Measurements from ENCODE around the gene FOXA2.

Gene FOXA2

DNA sequence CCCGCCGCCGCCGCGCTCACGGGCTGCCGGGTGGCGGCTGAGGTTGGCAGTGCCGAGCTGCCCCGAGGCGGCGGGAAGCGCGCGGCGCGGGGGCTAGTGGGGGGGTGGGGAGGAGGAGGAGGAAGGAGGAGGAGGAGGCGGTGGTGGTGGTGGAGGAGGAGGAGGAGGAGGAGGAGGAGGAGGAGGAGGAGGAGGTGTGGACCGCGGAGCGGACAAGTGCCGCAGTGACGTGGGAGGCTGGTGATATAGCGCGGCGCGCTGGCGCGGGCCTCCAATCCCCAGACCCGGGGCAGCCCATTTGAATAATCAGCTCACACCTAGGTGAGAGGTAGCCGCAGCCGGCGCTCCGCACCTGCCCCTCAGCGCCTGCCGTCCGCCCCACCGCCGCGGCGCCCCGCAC, at the start of gene FOXA2:
FOXA2 (minus strand) TSS at position 51 of the 400 bp plus-strand sequence. CDS start 294 bp downstream, outside the sequence.
- Histone ChIP-seq H3K27ac (ENCODE audit: low read depth, low read length) (no peak within 1 kb of the TSS), H3K9ac (ENCODE audit: low read length) (peak within 1 kb of the TSS; percentile 50), H3K9me3 (ENCODE audit: control insufficient read depth, insufficient read depth, low read depth, low read length) (no peaks in the 10 kb centered on the region), H3K27me3 (ENCODE audit: control insufficient read depth, insufficient read depth, low read length) (peaks cover 99% of the 10 kb centered on the region), H3K4me3 (ENCODE audit: low read depth, low read length) (peak within 1 kb of the TSS; percentile 53), H3K36me3 (ENCODE audit: control insufficient read depth, insufficient read depth, low read length) (no peaks in the 10 kb centered on the region), H3K4me1 (ENCODE audit: control insufficient read depth, insufficient read depth, low read length) (peaks cover 40% of the 10 kb centered on the region)

DNA sequence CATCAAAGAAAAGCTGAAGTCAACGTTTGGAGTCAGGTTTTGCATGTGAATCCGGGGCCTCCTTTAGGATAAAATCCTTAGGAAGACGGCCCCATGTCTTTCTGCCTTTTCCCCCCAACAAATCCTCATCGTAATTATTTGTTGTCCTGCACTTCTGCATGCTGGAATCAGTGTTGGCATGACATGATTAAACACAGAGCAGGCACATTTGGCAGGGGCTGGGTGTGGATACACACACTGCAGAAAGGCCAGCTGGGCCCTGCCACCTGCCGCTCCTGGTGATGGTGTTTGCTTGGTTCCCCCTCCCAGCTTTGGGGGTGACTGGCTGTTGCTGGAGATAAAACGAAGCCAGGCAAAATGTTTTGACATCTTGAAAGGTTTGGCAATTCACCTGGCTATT, 46.3 kb upstream of the FOXA2 start:
- Histone ChIP-seq H3K9me3 (ENCODE audit: control insufficient read depth, insufficient read depth, low read depth, low read length) (no peaks in the 10 kb centered on the region), H3K27ac (ENCODE audit: low read depth, low read length) (no peak overlapping the region), H3K4me3 (ENCODE audit: low read depth, low read length) (no peak overlapping the region), H3K4me1 (ENCODE audit: control insufficient read depth, insufficient read depth, low read length) (peaks cover 17% of the 10 kb centered on the region), H3K27me3 (ENCODE audit: control insufficient read depth, insufficient read depth, low read length) (no peaks in the 10 kb centered on the region), H3K36me3 (ENCODE audit: control insufficient read depth, insufficient read depth, low read length) (no peaks in the 10 kb centered on the region), H3K9ac (ENCODE audit: low read length) (no peak overlapping the region)

DNA sequence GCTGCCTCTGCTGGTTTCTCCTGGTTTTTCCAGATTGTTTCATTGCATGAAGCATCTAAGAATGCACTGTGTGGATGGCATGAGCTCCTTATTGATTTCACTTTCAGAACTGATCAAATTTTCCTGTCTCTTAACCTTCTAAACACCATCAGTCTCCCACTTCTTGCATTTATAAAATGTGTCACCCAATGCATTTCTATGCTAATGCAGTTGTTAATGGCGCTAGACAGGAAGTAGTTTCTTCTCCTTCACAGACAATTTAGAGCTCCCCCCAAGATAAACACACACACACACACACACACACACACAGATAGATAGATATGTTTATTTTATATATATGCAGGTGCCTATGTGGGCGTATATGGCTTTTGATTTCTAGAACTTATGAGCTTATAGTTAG, 45.6 kb upstream of the FOXA2 start:
- Histone ChIP-seq H3K27ac (ENCODE audit: low read depth, low read length) (no peak overlapping the region), H3K36me3 (ENCODE audit: control insufficient read depth, insufficient read depth, low read length) (no peaks in the 10 kb centered on the region), H3K4me3 (ENCODE audit: low read depth, low read length) (no peak overlapping the region), H3K9ac (ENCODE audit: low read length) (no peak overlapping the region), H3K9me3 (ENCODE audit: control insufficient read depth, insufficient read depth, low read depth, low read length) (no peaks in the 10 kb centered on the region), H3K4me1 (ENCODE audit: control insufficient read depth, insufficient read depth, low read length) (peaks cover 17% of the 10 kb centered on the region), H3K27me3 (ENCODE audit: control insufficient read depth, insufficient read depth, low read length) (no peaks in the 10 kb centered on the region)

DNA sequence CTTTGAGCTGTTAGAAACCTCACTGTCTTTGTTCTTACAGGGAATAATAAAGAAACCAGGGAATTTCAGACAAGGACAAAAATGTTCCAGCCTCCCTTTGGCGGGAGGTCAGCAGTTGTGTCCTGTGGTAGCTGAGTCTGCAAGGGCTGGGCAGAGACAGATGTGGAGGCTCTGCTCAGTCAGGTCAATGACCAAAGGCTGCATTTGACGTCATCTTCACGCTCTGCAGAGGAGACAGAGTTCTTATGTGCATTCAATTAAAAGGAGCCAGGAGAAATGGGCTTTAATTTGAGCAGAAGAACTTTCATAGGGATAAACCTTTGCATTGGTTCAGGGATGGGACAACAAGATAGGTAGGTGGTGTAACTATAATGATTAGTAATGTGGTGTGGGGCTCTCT, 45.1 kb upstream of the FOXA2 start:
- Histone ChIP-seq H3K4me1 (ENCODE audit: control insufficient read depth, insufficient read depth, low read length) (peaks cover 17% of the 10 kb centered on the region), H3K27ac (ENCODE audit: low read depth, low read length) (no peak overlapping the region), H3K4me3 (ENCODE audit: low read depth, low read length) (no peak overlapping the region), H3K9ac (ENCODE audit: low read length) (no peak overlapping the region), H3K27me3 (ENCODE audit: control insufficient read depth, insufficient read depth, low read length) (no peaks in the 10 kb centered on the region), H3K36me3 (ENCODE audit: control insufficient read depth, insufficient read depth, low read length) (no peaks in the 10 kb centered on the region), H3K9me3 (ENCODE audit: control insufficient read depth, insufficient read depth, low read depth, low read length) (no peaks in the 10 kb centered on the region)

DNA sequence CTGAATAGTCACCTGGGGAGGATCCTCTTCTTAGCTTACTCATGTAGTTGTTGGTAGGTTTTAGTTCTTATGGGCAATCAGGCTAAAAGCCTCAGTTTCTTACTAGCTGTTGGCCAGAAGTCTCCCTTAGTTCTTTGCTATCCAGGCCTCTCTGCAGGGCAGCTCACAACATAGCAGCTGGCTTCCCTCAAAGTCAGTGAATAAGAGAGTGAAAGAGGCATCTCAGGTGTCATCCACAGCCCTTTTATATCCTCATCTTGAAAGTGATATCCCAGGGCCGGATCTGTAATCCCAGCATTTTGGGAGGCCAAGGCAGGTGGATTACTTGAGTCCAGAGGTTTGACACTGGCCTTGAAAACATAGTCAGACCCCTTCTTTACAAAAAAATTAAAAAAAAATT, 42.1 kb upstream of the FOXA2 start:
- Histone ChIP-seq H3K9ac (ENCODE audit: low read length) (no peak overlapping the region), H3K27me3 (ENCODE audit: control insufficient read depth, insufficient read depth, low read length) (no peaks in the 10 kb centered on the region; the same call in 1 of the 2 replicates), H3K4me1 (ENCODE audit: control insufficient read depth, insufficient read depth, low read length) (peaks cover 17% of the 10 kb centered on the region), H3K27ac (ENCODE audit: low read depth, low read length) (no peak overlapping the region), H3K4me3 (ENCODE audit: low read depth, low read length) (no peak overlapping the region), H3K9me3 (ENCODE audit: control insufficient read depth, insufficient read depth, low read depth, low read length) (no peaks in the 10 kb centered on the region), H3K36me3 (ENCODE audit: control insufficient read depth, insufficient read depth, low read length) (no peaks in the 10 kb centered on the region)

DNA sequence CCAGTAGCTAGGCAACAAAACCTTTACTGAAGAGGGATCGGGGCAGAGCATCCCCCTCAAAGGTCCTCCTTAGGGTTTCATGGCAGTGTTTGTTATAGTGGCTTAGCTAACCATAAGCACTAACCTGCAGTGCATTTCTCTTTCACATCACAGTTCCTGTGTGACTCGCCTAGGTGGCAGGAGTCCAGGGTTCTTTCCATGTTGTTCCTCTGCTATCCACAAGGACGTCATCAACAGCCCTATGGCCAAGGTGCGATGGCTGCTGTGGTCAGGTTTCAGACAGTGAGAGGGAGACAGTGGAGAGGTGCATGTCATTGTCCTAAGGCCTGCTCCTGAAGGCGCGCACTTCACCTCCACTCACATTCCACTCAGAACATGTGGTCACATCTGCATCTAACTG, 38.8 kb upstream of the FOXA2 start:
- H3K27ac ChIP-seq (ENCODE audit: low read depth, low read length) = no peak overlapping the region
- no peak overlapping the region for H3K4me3 ChIP-seq (ENCODE audit: low read depth, low read length)
- peaks cover 17% of the 10 kb centered on the region for H3K4me1 ChIP-seq (ENCODE audit: control insufficient read depth, insufficient read depth, low read length)

DNA sequence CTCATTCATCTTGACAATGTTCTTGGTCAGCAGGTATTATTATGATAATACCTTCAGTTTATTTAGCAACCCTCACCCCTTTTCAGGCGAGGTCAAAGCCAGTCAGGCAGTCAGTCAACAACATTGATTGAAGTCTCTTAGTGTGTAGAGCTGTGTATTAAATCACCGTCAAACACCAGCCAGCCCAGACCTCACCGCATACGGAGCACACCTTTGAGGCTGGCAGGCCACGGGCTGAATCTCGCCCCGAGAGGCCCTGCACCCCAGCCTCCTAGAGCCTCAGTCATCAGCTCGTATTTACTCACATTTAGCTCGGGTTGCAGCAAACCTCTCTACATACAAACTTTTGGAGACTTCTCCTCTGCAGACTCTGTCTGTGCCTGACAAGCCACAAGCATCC, 36.0 kb upstream of the FOXA2 start:
- peaks cover 13% of the 10 kb centered on the region; the same call in 1 of the 2 replicates for H3K27me3 ChIP-seq (ENCODE audit: control insufficient read depth, insufficient read depth, low read length)
- no peak overlapping the region for H3K27ac ChIP-seq (ENCODE audit: low read depth, low read length)
- H3K4me3 ChIP-seq (ENCODE audit: low read depth, low read length) = peak overlapping the region; percentile 21; the same call in 1 of the 2 replicates

More for the DNA sequence above, 38.8 kb upstream of the FOXA2 start:
- H3K27me3 ChIP-seq (ENCODE audit: control insufficient read depth, insufficient read depth, low read length) = peaks cover 6% of the 10 kb centered on the region; the same call in 1 of the 2 replicates
- H3K36me3 ChIP-seq (ENCODE audit: control insufficient read depth, insufficient read depth, low read length) = no peaks in the 10 kb centered on the region
- no peaks in the 10 kb centered on the region for H3K9me3 ChIP-seq (ENCODE audit: control insufficient read depth, insufficient read depth, low read depth, low read length)
- no peak overlapping the region for H3K9ac ChIP-seq (ENCODE audit: low read length)

DNA sequence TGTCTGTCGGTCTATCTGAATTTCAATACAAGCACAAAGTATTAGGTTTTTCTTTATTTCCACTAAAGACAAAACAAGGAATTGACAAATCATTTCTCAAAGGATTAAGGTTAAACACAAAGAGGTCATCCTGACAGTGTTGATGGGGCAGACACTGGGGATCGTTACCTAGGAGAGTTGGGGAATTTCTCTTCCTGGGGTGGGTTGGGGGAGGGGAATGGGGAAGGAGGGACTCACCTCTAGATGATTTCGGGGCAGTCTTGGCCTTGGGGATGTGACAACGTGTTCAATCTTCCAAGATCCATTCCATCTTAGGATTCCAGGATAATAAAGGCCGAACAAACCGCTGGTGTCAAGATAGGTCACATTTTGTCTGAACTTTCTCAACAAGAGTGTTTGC, 35.4 kb upstream of the FOXA2 start:
- Histone ChIP-seq H3K4me1 (ENCODE audit: control insufficient read depth, insufficient read depth, low read length) (peaks cover 17% of the 10 kb centered on the region), H3K9ac (ENCODE audit: low read length) (no peak overlapping the region), H3K27ac (ENCODE audit: low read depth, low read length) (no peak overlapping the region), H3K27me3 (ENCODE audit: control insufficient read depth, insufficient read depth, low read length) (peaks cover 13% of the 10 kb centered on the region; the same call in 1 of the 2 replicates), H3K9me3 (ENCODE audit: control insufficient read depth, insufficient read depth, low read depth, low read length) (no peaks in the 10 kb centered on the region), H3K36me3 (ENCODE audit: control insufficient read depth, insufficient read depth, low read length) (no peaks in the 10 kb centered on the region), H3K4me3 (ENCODE audit: low read depth, low read length) (peak overlapping the region; percentile 21; the same call in 1 of the 2 replicates)

More for the DNA sequence above, 36.0 kb upstream of the FOXA2 start:
- Histone ChIP-seq H3K4me1 (ENCODE audit: control insufficient read depth, insufficient read depth, low read length) (peaks cover 17% of the 10 kb centered on the region), H3K9me3 (ENCODE audit: control insufficient read depth, insufficient read depth, low read depth, low read length) (no peaks in the 10 kb centered on the region), H3K9ac (ENCODE audit: low read length) (no peak overlapping the region), H3K36me3 (ENCODE audit: control insufficient read depth, insufficient read depth, low read length) (no peaks in the 10 kb centered on the region)

DNA sequence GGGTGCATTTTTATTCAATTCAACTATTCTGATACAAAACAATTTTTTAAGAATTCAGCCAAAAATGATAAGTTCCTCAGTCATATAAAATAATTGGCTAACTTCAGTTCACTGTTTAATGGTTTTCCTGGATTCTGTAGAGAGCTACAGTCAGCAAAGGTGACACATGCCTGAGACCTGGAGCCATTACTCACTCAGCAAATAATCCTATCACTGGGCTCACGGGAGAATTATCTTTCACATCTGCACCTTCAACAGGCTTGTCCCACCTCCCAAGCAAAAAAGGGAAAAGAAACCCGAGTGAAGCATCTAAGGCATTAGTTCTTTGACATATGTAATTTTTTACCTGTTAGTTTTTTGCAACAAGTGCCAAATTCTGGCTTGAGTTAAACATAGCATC, 34.9 kb upstream of the FOXA2 start:
- Histone ChIP-seq H3K4me3 (ENCODE audit: low read depth, low read length) (no peak overlapping the region), H3K27ac (ENCODE audit: low read depth, low read length) (no peak overlapping the region), H3K27me3 (ENCODE audit: control insufficient read depth, insufficient read depth, low read length) (peaks cover 13% of the 10 kb centered on the region; the same call in 1 of the 2 replicates), H3K9me3 (ENCODE audit: control insufficient read depth, insufficient read depth, low read depth, low read length) (no peaks in the 10 kb centered on the region), H3K4me1 (ENCODE audit: control insufficient read depth, insufficient read depth, low read length) (peaks cover 17% of the 10 kb centered on the region), H3K9ac (ENCODE audit: low read length) (no peak overlapping the region), H3K36me3 (ENCODE audit: control insufficient read depth, insufficient read depth, low read length) (no peaks in the 10 kb centered on the region)

DNA sequence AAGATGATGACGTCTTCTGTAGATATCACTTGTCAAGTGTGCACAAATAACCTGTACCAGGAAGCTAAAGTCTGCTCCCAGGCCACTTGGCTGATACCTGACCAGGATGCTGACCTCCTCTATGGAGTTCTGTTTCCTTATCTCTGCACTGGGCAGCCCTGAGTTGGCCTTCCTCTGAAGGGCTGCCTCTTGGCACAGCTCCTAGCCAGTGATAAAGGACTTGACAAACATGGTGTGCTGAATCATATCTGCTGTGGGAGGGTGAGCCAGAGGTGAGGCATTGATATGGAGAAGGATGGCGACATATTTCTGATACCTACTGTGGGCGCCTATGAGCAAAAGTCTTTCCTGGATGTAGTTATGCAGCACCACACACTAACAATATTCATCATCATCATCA, 32.8 kb upstream of the FOXA2 start:
- Histone ChIP-seq H3K9me3 (ENCODE audit: control insufficient read depth, insufficient read depth, low read depth, low read length) (no peaks in the 10 kb centered on the region), H3K27ac (ENCODE audit: low read depth, low read length) (no peak overlapping the region), H3K9ac (ENCODE audit: low read length) (no peak overlapping the region), H3K27me3 (ENCODE audit: control insufficient read depth, insufficient read depth, low read length) (peaks cover 18% of the 10 kb centered on the region; the same call in 1 of the 2 replicates), H3K4me3 (ENCODE audit: low read depth, low read length) (no peak overlapping the region), H3K36me3 (ENCODE audit: control insufficient read depth, insufficient read depth, low read length) (no peaks in the 10 kb centered on the region), H3K4me1 (ENCODE audit: control insufficient read depth, insufficient read depth, low read length) (peaks cover 17% of the 10 kb centered on the region)

DNA sequence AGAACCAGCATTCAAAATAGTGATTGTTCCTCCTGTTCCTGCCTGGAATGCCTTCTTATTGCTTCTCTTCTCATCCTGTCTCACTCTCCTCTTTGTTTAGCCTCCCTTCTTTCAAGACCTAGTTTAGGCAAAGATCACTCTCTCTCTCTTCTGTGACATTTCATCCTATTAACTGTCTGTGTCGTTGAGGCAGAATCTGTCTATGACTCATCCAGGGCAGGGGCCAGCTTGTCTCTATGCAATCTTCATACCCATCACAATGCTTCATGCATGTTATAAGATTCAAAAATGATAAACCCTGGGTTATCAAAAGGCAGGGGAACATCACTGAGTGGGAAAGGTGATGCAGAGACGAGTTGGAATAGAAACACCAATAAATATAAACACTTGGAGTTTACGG, 32.2 kb upstream of the FOXA2 start:
- H3K27ac ChIP-seq (ENCODE audit: low read depth, low read length) = no peak overlapping the region

More for the DNA sequence above, 32.2 kb upstream of the FOXA2 start:
- Histone ChIP-seq H3K27me3 (ENCODE audit: control insufficient read depth, insufficient read depth, low read length) (peaks cover 18% of the 10 kb centered on the region; the same call in 1 of the 2 replicates), H3K9ac (ENCODE audit: low read length) (no peak overlapping the region), H3K4me1 (ENCODE audit: control insufficient read depth, insufficient read depth, low read length) (peaks cover 17% of the 10 kb centered on the region), H3K4me3 (ENCODE audit: low read depth, low read length) (no peak overlapping the region), H3K36me3 (ENCODE audit: control insufficient read depth, insufficient read depth, low read length) (no peaks in the 10 kb centered on the region), H3K9me3 (ENCODE audit: control insufficient read depth, insufficient read depth, low read depth, low read length) (no peaks in the 10 kb centered on the region)

Measured in HUES6 (cell line).